NCI-H2196 treated with DMSO at 0.1 percent for 48 hours (cell line): ENCODE measurements around the gene ASB1.
"Not testable (repeated sequence)": the region's sequence is repeated elsewhere in the genome, so short reads cannot be mapped to it uniquely, and the experiment has no call there.

Source experiments
- DNase-seq: peaks from one replicate; lab custom pipeline; 2025; ENCODE audit not compliant: unreplicated experiment; lab: John Stamatoyannopoulos, UW

Gene ASB1

DNA sequence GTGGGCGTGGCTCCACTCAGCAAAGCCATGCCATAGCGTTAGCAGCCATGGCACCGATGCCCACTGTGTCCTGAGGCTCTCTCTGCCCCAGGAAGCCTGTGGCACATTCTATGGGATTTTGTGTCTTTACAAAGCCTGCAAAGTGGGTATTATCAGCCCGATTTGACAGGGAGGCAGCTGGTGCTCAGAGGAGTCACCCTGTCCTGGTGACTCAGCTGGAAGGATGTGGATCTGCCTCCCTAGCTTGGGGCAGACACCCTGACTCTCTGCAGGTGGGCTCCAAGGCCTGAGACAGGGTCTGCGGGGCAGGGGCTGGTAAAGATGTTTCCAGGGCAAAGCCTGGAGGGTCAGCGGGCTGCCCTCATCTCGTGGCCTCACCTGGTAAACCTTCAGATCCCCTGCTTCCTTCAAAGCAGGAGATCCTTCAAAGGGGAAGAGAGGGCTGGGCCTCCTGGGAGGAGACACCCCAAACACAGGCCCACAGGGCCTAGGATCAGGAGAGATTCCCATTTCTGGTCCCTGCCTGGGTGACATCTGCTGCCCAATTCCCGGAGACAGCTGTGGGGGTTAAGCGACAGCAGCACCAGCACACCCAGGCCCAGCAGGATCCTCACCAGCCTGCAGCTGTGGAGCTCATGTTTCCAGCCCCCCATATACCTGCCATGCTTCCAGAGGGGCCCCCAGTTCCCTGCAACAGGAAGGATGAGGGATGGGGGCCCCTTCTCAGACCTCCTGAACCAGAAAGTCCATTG is 3.0 kb upstream of the ASB1 start:
- DNase-seq, result no peak

DNA sequence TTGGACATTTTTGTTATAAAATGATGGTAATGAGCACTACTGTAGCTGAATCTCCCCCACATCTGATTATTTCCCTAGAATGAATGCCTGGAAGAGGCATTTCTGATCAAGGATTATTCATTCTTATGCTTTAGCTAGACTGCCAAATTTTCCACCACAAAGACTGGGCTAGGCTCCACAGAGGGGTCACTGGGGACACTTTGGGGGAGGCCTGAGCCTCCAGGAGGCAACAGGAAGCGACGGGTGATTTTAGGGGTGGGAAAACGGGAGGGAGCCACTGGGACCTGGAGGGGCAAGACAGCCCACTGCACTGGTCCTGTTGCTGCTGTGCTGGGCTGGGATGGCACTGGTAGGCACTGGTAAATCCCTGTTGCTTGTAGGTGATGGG is 2.4 kb upstream of the ASB1 start:
- DNase-seq, result no peak

DNA sequence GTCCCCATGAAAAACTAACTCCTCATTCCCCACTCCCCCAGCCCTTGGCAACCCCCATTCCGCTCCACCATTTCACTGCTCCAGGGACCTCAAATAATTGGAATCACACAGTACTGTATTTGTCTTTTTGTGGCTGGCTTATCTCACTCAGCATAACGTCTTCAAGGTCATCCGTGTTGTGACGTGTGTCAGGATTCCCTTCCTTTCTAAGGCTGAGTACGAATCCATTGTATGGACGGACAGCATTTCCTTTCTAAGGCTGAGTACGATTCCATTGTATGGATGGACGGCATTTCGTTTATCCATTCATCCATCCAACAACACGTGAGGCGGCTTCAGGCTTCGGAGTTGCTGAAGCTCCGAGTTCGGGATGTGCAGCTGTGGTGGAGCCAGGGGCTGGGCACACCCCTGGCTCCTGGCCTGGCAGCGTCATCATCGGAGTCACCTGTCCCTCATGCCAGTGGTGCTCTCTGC is 1.2 kb upstream of the ASB1 start:
- no peak for DNase-seq

DNA sequence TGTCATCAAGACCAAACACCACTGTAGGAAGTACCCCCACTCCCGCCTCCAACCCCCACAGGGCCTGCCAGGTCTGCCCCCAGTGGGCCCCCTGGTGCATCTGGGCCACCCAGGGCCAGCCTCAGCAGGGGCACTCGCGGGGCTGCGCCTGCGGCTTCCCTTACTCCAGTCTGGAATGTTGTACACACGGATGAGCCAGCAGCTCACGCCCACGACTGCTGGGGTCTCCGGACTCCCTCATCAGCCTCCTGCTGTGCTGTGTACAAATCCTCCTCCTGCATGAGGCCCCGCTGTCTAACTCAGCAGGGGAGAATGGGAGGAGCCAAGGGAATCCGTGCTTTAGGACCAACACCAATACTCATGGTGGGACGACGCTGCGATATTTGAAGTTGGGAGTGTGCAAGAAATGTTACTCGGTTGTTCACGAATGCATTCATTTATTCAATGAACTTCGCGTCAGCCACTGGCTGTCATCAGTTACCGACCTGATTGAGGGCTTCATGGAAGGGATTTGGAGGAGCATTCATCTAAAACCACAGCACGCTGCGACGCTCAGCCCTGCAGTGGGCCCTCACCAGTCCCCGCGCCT is 654 bp upstream of the ASB1 start:
- no peak for DNase-seq

- DNase-seq, result no peak
Observed at GRCh38 chr2:238427435-238428162, 872 bp downstream of the ASB1 start.

GRCh38 chr2:238428866-238429265 is 2.1 kb downstream of the ASB1 start:
- DNase-seq, result no peak

DNA sequence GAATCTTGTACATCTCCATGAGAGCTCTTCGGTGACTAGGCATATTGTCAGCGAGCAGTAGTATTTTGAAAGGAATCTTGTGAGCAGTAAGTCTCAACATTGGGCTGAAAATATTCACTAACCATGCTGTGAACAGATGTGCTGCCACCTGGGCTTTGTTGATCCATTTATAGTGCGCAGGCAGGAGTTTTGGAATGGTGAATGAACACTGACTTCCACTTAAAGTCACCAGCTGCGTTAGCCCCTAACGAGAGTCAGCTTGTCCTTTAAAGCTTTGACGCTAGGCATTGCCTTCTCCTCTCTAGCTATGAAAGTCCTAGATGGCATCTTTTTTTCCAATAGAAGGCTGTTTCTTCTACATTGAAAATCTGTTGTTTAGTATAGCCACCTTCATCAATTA is 4.1 kb downstream of the ASB1 start:
- DNase-seq, result no peak

GRCh38 chr2:238431456-238431855 is 4.7 kb downstream of the ASB1 start:
- no peak for DNase-seq

DNA sequence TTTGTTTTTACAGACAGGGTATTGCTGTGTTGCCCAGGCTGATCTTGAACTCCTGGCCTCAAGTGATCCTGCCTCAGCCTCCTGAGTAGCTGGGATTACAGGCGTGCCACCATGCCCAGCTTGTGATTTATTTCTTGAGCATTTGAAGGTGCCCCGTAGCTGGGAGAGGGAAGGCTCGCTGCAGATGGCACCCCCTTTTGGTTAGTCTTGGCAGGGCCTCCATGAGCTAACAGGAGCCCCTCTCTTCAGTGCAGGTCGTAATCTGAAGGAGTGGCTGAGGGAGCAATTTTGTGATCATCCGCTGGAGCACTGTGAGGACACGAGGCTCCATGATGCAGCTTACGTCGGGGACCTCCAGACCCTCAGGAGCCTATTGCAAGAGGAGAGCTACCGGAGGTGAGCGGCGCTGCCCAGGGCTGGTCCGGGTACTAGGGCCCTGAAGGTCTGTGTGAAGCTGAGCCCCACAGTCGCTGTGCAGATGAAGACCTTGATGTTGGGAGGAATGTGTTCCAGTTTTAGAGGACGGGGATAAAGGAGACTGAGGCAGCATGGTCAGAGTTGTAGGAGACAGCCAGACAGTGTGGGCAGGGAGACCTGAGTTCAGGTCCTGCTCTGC is 6.7 kb downstream of the ASB1 start:
- DNase-seq, result no peak

GRCh38 chr2:238433941-238434845 is 7.5 kb downstream of the ASB1 start:
- no peak for DNase-seq

- no peak for DNase-seq
Observed at GRCh38 chr2:238434846-238435751, 8.4 kb downstream of the ASB1 start.

GRCh38 chr2:238435752-238436096 is 9.0 kb downstream of the ASB1 start:
- DNase-seq, result no peak

DNA sequence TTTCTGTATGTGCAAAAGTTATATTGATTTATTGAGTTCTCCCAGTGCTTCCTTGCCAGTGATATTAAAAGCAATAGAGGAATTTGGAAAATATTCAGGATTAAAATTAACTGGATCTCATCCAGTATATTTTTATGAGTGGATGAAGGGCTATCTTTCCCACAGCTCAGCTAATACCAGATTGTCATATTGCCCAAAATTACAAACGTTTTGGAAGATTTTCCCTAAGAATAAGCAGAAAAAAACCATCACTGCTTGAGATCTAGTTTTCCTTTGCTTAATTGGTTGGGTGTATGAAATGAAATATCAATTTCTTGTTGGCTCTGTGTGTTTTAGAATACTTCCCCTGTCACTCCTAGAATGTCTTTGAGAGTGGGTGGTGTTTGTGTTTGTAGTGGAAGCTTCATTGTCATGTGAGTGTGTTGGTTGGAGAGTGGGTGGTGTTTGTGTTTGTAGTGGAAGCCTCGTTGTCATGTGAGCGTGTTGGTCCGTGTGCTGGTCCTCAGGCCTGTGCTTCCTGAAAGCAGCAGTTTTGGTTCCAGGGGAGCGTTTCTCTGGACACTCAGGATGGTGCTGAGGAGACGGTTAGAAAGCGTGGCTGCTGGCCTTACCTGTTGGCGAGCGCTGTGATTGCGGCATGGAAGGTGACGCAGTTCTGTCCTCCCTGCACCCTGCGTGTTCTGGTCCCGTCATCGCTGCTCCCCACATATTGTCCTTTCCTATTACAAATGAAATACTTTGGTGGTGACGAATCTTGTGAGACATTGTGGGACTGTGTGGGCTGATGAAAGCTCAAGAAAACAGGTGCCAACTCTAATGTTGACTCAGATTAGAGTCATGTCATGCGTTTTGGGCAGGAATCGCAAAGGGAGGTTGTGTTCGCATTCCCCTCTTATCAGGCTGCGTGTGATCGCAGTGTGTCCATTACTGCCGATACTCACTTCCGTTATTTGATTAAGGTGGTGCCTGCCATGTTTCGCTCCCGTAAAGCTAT is 12.4 kb downstream of the ASB1 start:
- DNase-seq, result no peak

GRCh38 chr2:238439917-238440316 is 13.2 kb downstream of the ASB1 start:
- DNase-seq, result no peak

GRCh38 chr2:238440331-238440730 is 13.6 kb downstream of the ASB1 start:
- DNase-seq, result no peak

- no peak for DNase-seq
Observed at GRCh38 chr2:238440767-238441166, 14.0 kb downstream of the ASB1 start.

DNA sequence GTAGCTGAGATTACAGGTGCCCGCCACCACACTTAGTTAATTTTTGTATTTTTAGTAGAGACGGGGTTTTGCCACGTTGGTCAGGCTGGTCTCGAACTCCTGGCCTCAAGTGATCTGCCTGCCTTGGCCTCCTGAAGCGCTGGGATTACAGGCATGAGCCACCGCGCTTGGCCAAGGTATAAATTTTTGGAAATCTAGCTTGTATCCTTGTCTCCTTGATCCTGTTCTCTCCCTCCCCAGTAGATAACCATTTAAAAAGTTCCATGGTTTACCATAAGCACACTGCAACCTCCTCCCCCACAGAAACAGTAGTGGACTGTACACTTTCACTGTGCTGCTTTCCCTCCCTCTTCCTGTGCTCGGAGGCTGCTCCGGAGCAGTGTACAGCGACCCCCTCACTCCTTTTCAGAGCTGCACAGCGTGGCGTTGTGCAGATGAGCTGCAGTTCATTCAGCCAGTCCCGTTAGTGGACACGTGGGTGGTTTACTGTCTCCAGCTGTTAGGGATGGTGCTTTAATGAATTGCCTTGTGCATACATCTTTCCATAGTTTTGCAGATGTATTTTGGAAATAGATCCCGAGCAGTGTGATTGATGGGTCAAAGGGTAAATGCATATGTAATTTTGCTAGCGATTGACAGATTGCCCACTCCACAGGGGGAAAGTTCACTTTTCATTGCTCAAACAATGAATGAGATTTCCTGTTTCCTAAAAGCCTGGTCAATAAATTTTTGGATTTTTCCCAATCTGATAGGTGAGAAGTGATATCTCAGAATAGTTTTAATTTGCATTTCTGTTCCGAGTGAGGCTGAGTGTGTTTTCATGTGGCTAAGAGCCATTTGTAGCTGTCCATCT is 14.8 kb downstream of the ASB1 start:
- no peak for DNase-seq

DNA sequence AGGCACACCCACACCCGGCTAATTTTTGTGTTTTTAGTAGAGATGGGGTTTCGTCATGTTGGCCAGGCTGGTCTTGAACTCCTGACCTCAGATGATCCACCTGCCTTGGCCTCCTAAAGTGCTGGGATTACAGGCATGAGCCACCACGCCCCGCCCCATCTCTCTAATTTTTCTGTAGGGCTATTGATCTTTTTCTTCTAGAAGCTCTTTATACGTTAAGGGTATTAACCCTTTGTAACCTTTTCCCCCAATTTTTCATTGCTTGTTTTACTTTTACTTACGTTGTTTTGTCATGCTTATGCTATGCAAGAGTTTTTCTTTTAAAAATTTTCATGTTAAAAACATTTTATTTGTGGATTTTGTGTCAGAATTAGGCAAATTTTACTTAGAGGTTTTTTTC is 15.5 kb downstream of the ASB1 start:
- not testable (repeated sequence) for DNase-seq
